Measurements from ENCODE around the gene SMIM14.

The SMIM14 gene

GRCh38 chr4:39498727-39499020 lies 140.0 kb downstream of the SMIM14 start:
- no peak for DNase-seq (ENCODE audit: low read depth)

DNA sequence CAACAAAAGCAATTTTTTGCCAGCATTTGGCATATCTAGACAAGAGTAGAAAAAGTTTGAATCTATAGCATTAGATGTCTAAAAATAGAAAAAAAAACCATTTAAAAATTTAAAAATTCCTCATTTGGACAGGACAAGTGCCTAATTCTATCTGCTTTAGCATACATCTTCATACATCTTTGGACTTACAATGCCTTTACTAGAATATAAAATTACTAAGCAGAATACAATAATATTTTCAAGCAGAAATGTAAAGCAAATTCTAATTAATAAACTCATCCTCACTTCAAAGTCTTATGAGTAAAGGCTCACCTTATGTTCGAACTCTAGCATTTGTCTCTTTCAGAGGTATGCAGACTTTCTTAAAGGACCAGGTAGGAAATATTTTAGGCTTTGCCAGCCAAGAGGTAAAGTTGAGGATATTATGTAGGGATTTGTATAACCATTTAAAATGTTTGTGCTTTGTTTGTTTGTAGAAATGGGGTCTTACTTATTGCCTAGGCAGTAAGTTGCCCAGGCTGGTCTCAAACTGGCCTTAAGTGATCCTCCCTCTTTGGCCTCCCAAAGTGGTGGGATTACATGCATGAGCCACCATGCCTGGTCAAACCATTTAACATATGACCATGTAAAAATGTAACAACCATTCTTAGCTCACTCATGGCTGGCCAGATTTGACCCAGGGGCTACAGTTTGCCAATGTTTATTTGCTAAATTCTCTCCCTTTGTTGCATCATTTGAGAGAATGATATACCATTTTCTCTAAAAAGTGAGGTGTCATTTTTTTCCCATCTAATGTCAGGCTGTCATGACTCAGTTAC lies 140.5 kb downstream of the SMIM14 start:
- DNase-seq (ENCODE audit: low read depth) = no peak

All from HS-5 (cell line).